ENCODE measurements around the gene AHRR. TPM values are rescaled to one million over a fixed set of nuclear protein-coding genes. Genes with fewer than 3 reads are reported as not detected.

The AHRR gene
- total RNA-seq, 1 donor from 2014 or later = 11.3 TPM

- no peak for DNase-seq (ENCODE audit: extremely low spot score in 2 of 2)
Measured at GRCh38 chr5:432928-433791, 111.6 kb downstream of the AHRR start.

GRCh38 chr5:433836-434235, 112.3 kb downstream of the AHRR start:
- H3K27ac ChIP-seq = no peak overlapping the region
- no peaks in the 10 kb centered on the region for H3K9me3 ChIP-seq
- DNase-seq (ENCODE audit: extremely low spot score in 2 of 2) = no peak
- H3K27me3 ChIP-seq = no peaks in the 10 kb centered on the region
- H3K4me1 ChIP-seq = peaks cover 16% of the 10 kb centered on the region
- no peaks in the 10 kb centered on the region for H3K36me3 ChIP-seq
- no peak overlapping the region for H3K4me3 ChIP-seq
- intact Hi-C loops (cut with DNase I) = no loop called here
- no peak for TF ChIP-seq CTCF (IDR thresholded peaks at IDR 0.05)
- TF ChIP-seq POLR2A (IDR thresholded peaks at IDR 0.05) = no peak
- no peak for TF ChIP-seq POLR2AphosphoS5 (IDR thresholded peaks at IDR 0.05; ENCODE audit: insufficient read depth in 1 of 2, low read depth in 1 of 2)

More at GRCh38 chr5:432928-433791, 111.6 kb downstream of the AHRR start:
- H3K9me3 ChIP-seq = no peaks in the 10 kb centered on the region
- intact Hi-C loops (cut with DNase I) = no loop called here
- H3K4me3 ChIP-seq = no peak overlapping the region
- H3K36me3 ChIP-seq = no peaks in the 10 kb centered on the region
- no peaks in the 10 kb centered on the region for H3K27me3 ChIP-seq
- TF ChIP-seq CTCF (IDR thresholded peaks at IDR 0.05) (no peak), POLR2A (IDR thresholded peaks at IDR 0.05) (no peak), POLR2AphosphoS5 (IDR thresholded peaks at IDR 0.05; ENCODE audit: insufficient read depth in 1 of 2, low read depth in 1 of 2) (no peak)
- peaks cover 16% of the 10 kb centered on the region for H3K4me1 ChIP-seq
- no peak overlapping the region for H3K27ac ChIP-seq

GRCh38 chr5:434443-435146, 113.1 kb downstream of the AHRR start:
- TF ChIP-seq CTCF (IDR thresholded peaks at IDR 0.05) (no peak), POLR2A (IDR thresholded peaks at IDR 0.05) (no peak), POLR2AphosphoS5 (IDR thresholded peaks at IDR 0.05; ENCODE audit: insufficient read depth in 1 of 2, low read depth in 1 of 2) (no peak)
- H3K4me3 ChIP-seq = no peak overlapping the region
- no peak overlapping the region for H3K27ac ChIP-seq
- peaks cover 13% of the 10 kb centered on the region for H3K4me1 ChIP-seq
- DNase-seq (ENCODE audit: extremely low spot score in 2 of 2) = no peak
- intact Hi-C loops (cut with DNase I) = no loop called here
- no peaks in the 10 kb centered on the region for H3K9me3 ChIP-seq
- H3K36me3 ChIP-seq = no peaks in the 10 kb centered on the region
- no peaks in the 10 kb centered on the region for H3K27me3 ChIP-seq

- Histone ChIP-seq H3K4me3 (no peak overlapping the region), H3K27ac (no peak overlapping the region), H3K27me3 (no peaks in the 10 kb centered on the region), H3K4me1 (peaks cover 7% of the 10 kb centered on the region), H3K9me3 (no peaks in the 10 kb centered on the region), H3K36me3 (no peaks in the 10 kb centered on the region)
- intact Hi-C loops (cut with DNase I) = no loop called here
- TF ChIP-seq POLR2A (IDR thresholded peaks at IDR 0.05) (no peak), POLR2AphosphoS5 (IDR thresholded peaks at IDR 0.05; ENCODE audit: insufficient read depth in 1 of 2, low read depth in 1 of 2) (no peak), CTCF (IDR thresholded peaks at IDR 0.05) (no peak)
- DNase-seq (ENCODE audit: extremely low spot score in 2 of 2) = no peak
Measured at GRCh38 chr5:435156-435790, 113.8 kb downstream of the AHRR start.
